Measurements from ENCODE around the gene ALPP.
"Not testable (repeated sequence)": the region's sequence is repeated elsewhere in the genome, so short reads cannot be mapped to it uniquely, and the experiment has no call there.

Gene ALPP

GRCh38 chr2:232379610-232380590 is 1.3 kb downstream of the ALPP start:
- DNase-seq (ENCODE audit: low read depth in 4 of 4, low spot score in 1 of 4) = not testable (repeated sequence)

GRCh38 chr2:232381204-232382031 is 2.9 kb downstream of the ALPP start:
- not testable (repeated sequence) for DNase-seq (ENCODE audit: low read depth in 4 of 4, low spot score in 1 of 4)

GRCh38 chr2:232382331-232383225 is 4.0 kb downstream of the ALPP start:
- DNase-seq (ENCODE audit: low read depth in 4 of 4, low spot score in 1 of 4) = no peak

GRCh38 chr2:232384466-232384865 is 5.9 kb downstream of the ALPP start:
- DNase-seq (ENCODE audit: low read depth in 4 of 4, low spot score in 1 of 4) = no peak

GRCh38 chr2:232385058-232385457 is 6.5 kb downstream of the ALPP start:
- not testable (repeated sequence) for DNase-seq (ENCODE audit: low read depth in 4 of 4, low spot score in 1 of 4)

- DNase-seq (ENCODE audit: low read depth in 4 of 4, low spot score in 1 of 4) = no peak
Observed at GRCh38 chr2:232385660-232386489, 7.3 kb downstream of the ALPP start.

- DNase-seq (ENCODE audit: low read depth in 4 of 4, low spot score in 1 of 4) = no peak
Observed at GRCh38 chr2:232386490-232386739, 7.9 kb downstream of the ALPP start.

- no peak for DNase-seq (ENCODE audit: low read depth in 4 of 4, low spot score in 1 of 4)
Observed at GRCh38 chr2:232386740-232387450, 8.3 kb downstream of the ALPP start.

GRCh38 chr2:232387451-232388171 is 9.1 kb downstream of the ALPP start:
- DNase-seq (ENCODE audit: low read depth in 4 of 4, low spot score in 1 of 4) = no peak

- no peak for DNase-seq (ENCODE audit: low read depth in 4 of 4, low spot score in 1 of 4)
Observed at GRCh38 chr2:232388324-232388891, 9.9 kb downstream of the ALPP start.

- DNase-seq (ENCODE audit: low read depth in 4 of 4, low spot score in 1 of 4) = no peak
Observed at GRCh38 chr2:232389327-232389726, 10.8 kb downstream of the ALPP start.

GRCh38 chr2:232390661-232391060 is 12.1 kb downstream of the ALPP start:
- no peak for DNase-seq (ENCODE audit: low read depth in 4 of 4, low spot score in 1 of 4)

GRCh38 chr2:232393556-232393955 is 15.0 kb downstream of the ALPP start:
- no peak for DNase-seq (ENCODE audit: low read depth in 4 of 4, low spot score in 1 of 4)

GRCh38 chr2:232394431-232394830 is 15.9 kb downstream of the ALPP start:
- DNase-seq (ENCODE audit: low read depth in 4 of 4, low spot score in 1 of 4) = not testable (repeated sequence)

GRCh38 chr2:232395586-232395985 is 17.0 kb downstream of the ALPP start:
- DNase-seq (ENCODE audit: low read depth in 4 of 4, low spot score in 1 of 4) = no peak

- no peak for DNase-seq (ENCODE audit: low read depth in 4 of 4, low spot score in 1 of 4)
Observed at GRCh38 chr2:232396683-232397082, 18.1 kb downstream of the ALPP start.

GRCh38 chr2:232398293-232399034 is 19.9 kb downstream of the ALPP start:
- DNase-seq (ENCODE audit: low read depth in 4 of 4, low spot score in 1 of 4) = no peak

Data from stimulated activated CD4-positive, alpha-beta T cell treated with anti-CD3 and anti-CD28 coated beads, Interleukin-1b, Interleukin-23, amount 100 ng/mL, for 24 hours (primary cell).